Cerebellar cortex (tissue), 1 donor: ENCODE measurements around the gene C2orf81.
A peak's percentile ranks its signal among the peaks of the same experiment; 100 is the strongest.
"Not testable (repeated sequence)": the region's sequence is repeated elsewhere in the genome, so short reads cannot be mapped to it uniquely, and the experiment has no call there.

Experiments used
- DNase-seq: peaks from one replicate; pipeline ENCODE4 v3.0.0-alpha.2; 2015; ENCODE audit warnings: low spot score

The C2orf81 gene

DNA sequence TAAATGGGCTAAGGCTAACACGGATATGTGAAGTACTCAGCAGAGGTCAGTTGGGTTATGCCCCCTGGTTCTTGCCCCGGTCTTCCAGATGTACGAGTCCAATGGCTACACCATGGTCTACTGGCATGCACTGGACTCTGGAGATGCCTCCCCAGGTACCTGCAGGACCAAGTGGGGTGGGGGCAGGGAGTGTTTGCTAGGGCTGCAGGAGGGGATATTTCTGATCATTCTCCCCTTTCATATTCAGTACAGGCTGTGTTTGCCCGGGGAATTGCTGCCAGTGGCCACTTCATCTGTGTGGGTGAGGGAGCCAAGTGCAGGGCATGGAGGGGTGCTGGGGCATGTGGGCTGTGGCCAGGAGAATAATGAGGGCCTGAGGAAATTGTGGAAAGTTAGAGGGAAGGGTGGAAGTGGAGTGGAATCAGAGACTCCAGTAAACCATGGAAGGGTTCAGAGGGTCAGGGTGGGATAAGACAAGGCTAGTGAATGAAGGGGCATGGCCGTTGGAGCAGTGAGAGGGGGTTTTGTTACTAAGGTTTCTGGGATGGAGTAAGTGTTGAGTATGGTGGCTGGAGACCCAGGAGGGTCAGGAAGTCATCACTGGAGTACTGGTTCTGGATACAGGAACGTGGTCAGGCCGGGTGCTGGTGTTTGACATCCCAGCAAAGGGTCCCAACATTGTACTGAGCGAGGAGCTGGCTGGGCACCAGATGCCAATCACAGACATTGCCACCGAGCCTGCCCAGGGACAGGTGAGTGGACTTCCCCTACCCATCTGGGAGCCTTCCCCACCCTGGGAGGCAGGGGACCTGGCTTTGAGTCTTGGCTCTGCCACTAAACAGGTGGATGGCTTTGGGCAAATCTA lies 2.0 kb upstream of the C2orf81 start:
- DNase-seq = no peak

DNA sequence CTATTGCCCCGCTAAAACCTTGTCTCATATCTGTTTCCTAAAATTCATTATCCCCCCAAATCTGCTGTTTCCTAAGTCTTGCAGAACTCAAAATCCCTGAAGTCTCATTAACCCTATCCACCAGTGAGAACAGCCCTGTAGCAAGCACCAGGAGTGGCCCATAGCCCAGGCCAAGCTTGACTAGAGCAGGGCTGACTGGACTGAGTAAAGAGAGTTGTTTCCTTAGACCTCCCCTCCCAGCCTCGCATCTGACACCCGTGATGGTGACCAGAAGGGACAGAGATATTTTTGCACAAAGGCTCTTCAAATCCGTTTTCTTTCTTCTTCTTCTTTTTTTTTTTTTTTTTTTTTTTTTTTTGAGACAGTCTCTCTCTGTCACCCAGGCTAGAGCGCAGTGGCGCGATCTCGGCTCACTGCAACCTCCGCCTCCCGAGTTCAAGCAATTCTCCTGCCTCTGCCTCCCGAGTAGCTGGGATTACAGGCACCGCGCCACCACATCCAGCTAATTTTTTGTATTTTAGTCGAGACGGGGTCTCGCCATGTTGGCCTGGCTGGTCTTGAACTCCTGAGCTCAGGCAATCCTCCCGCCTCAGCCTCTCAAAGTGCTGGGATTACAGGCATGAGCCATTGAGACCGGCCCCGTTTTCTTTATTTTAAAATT lies 846 bp downstream of the C2orf81 start:
- DNase-seq = not testable (repeated sequence)

DNA sequence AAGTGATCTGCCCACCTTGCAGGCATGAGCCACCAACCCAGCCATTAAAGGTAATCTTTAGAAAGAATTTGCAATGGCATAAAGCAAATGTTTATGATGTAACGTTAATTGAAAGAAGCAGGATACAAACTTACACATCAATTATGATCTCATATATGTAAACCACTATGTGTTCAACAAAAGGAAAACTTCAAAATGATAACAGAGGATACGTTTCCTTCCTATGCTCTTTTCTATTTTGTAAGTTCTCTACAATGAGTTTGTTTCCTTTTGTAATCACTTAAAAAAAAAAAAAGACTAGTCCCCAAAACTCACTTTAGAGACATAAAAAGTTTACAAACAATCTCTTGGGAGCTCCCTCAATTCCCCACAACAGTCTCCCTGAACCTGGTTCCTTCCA lies 1.4 kb downstream of the C2orf81 start:
- no peak for DNase-seq

DNA sequence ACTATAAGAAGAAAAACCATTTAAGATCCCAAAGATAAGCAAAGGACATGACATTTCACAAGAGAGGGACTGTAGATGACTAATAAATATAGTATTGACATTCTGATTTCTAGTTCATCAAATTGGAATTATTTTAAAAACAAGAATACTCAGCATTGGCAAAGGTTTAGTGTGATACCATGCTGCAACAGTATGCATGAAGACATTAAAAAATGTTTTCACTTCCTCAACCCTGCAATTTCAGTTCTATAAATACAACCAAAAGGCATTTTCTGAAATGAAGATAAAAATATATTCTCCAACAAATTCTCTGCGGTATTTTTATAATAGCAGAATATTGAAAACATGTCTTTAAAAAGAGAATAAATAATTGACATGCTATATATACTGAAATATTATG lies 2.1 kb downstream of the C2orf81 start:
- no peak for DNase-seq

DNA sequence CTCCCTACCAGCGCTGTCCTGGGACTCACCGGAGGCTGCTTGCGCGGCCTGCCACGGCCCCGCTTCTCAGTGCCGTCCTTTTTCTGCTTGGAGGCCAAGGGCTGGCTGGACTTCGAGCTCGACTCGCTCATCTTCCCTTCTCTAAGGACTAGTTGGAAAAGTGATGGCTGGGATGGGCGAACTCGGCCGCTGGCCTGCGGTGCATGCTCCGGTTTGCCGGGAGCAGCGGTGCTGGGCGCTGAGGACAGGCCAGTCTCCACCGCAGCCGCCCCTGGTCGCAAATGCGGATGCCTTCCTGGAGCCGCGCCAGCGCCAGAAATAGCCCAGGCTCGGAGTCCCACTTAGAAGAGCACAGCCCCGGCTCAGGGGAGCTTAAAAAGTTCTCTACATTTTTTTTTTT lies 3.1 kb downstream of the C2orf81 start:
- DNase-seq = no peak

DNA sequence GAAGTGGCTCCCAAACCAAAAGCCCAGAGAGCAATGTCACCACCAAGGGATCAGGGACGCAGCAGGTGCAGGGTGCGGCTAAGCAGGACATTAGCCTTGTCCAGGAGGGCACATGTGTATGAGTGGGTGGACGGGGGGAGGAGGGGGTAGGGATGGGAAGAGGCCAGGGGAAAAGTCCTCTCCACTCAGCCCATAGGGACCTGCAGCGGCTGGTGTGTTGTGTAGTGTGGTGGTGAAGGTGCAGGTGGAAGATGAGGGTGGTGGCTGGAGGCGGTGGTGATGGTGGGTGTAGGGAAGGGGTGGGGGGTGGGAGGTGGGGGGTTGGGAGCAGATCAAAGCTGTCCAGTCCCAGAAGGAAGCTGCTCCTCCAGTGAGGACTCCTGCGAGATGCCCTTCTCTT lies 3.7 kb downstream of the C2orf81 start:
- no peak for DNase-seq

DNA sequence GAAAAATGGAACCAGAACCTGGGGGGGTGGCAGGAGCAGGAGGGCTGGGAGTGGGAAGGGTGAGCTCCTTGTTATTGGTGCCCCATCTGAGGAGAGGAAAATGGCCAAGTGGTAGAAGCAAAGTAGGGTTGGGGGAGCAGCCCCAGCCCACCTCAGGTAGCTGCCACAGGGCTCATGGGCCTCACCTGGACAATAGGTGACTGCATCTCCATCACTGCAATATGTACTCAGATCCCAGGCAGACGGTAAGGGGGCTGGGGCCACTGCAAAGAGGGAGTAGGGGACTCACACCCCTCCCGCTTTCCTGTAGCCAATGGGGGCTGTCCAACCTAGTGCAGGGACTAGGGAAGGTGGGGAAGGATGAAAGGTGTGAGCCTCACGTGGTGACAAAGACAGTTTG lies 4.2 kb downstream of the C2orf81 start:
- DNase-seq = no peak

DNA sequence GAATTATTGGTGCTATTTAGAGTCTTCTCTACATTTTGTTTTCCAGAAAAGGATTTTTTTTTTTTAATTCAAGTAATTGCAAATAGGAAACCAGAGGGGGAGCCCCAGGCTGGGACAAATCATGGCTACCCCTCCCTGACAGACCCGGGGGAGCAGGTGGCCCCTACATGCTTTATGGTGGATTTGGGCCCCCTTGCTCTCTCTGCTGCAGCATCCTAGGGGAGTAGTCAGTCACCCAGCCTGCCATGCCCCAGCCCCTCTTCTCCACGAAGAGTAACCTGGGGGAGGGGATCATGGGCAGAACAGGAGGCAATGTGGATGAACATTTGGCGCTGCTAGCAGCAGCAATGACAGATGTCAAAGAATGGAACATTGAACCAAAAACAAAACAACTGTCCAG lies 4.6 kb downstream of the C2orf81 start:
- no peak for DNase-seq

DNA sequence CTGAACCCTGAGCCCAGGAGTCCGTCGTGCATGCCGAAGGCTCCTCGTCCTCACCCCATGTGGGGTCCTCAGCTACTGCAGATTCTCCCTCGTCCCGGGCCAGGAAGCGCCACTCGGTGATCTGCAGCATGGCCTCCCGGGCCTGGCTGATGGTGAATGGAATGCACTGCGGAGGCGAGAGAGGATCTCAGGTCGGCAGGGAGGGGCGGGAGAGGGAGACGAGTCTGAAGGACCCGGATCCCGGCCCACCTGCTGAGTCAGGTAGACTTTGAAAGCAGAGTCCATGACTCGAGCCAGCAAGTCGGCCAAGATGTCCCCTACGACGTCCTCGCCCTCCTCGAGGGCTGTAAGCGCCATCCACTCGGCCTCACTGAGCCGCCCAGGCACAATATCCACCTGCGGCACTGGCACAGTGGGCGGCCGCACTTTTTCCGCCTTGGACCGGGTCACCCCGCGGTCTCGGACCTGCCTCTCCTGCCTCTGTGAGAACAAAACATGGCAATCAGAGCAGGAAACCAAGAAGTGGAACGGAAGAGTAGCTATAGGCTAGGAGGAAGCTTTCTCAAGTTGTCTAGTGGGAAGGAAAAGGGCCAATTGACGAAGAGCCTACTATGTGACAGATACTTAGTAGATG lies 5.5 kb downstream of the C2orf81 start:
- peak; percentile 29 for DNase-seq

DNA sequence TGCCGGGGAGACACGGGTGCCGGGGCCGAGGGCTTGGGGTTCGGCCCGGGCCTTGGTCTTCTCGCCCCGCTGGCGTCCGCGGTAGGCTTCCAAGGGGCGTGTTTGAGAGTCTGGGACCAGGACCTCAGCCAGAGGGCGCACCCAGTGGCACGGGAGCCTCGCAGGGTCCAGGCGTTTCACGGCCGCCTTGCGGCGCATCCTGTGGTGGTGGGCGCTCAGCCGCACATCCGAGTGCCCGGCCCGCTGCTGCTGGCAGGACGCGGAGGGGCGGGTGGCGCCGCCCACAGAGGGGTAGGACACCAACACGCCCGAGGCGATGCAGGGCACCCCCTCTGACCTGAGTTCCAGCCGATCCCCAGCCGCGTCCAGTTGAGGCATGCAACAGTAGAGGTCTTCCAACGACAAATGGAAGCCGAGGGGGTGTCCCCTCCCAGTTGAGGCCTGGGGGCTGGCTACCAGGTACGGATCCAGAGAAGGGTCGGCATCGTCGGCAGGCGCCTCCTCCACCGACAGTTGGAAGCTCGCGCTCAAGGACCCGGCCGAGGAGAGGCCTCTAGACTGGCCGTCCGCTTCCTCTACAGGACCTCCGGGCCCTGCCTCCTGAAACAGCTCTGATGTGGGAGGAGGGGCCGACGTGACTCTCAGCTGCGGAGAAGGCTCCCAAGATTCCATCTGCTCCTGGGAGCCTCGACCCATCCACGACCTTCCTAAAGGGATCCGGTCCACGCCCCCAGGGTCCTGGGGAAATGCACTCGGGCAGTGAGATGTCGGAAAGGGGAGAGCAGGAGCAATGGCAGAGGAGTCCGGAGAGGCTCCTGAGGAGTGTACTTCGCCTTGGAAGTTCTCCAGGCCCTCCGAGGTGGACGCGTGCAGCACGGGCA lies 6.3 kb downstream of the C2orf81 start:
- peak; percentile 65 for DNase-seq

DNA sequence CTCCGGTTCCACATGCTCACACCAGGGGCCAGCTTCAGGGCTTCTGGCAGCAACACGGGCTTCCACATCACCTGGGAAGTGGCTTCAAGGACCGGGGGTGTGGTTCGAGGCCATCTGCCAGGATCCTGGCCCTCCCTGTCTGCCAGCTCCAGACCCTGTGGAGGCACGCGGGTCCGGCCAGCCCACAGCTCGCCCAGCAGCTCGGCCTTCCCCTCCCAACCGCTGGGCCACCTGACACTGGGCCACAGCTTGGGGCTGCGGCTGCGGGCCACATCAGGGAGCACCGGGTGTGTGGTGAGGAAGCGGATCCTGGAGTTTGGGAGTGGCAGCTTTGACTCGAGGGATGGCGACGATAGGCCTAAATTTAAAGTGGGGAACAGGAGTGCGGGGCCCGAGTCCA lies 7.0 kb downstream of the C2orf81 start:
- DNase-seq = no peak

DNA sequence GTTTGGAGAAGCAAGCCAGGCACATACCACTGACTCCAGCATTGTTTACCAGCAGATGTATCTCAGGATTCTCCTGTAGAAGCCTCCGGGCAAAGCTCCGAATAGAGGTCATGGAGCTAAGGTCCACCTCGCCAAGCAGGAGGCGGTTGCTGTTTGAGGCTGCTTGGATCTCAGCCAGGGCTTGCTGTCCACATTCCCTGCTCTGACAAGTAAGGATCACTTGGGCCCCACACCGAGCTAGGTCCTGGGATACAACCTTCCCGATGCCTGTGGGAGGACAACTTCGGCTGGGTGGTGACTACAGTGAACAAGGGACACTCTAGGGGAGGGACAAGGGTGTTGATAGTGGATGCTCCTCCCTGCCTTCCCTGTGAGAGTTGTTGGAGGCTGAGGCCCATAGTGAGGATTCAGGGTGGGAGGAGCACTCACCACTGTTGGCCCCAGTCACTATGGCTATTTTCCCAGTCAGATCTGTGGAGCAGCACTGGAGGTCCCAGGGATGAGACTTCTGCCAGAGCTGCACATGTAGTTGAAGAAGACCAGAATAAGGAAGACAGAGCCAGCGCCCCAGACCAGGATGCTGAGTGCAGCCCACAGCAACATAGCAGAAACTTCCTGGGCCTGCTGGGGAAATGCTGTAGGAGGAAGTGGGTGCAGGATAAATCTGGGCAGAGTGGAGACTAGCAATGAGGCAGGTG lies 8.3 kb downstream of the C2orf81 start:
- DNase-seq = no peak

DNA sequence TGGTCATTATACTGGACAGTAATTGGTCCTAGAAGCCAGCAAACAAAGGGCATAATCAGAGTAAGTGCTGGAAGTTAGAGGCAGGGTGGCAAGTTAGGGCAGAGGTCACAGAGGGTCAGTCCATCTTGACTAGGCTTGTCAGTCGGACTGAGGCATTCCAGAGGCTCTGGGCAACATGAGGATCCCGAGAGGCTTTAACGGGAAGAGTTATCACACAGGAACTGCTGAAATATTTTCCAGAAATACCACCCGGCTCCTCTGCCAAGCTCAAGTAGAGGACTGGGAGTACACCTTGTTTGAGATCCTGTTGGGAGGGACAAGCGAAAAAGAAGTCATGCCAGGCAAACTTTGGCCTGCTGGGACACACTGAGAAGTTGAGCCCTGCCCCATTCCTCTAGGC lies 13.7 kb downstream of the C2orf81 start:
- DNase-seq = no peak

DNA sequence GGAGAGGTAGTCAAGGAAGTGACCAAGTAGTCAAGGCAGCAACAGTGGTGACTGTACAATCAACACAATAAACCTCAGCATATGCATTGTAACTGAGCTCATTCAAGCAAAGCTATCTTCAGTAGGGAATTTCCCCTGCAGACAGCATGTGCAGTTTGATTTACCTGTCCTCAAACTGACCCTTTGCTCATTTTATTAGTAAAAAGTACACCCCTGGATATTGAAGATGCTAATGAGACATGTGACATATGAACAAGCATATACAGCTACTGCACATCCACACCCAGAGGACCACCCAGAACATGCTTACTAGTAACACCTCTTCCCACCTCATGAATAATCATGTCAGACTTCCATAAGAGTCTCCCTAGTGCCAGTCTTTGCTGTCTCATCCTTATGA lies 15.4 kb downstream of the C2orf81 start:
- no peak for DNase-seq

DNA sequence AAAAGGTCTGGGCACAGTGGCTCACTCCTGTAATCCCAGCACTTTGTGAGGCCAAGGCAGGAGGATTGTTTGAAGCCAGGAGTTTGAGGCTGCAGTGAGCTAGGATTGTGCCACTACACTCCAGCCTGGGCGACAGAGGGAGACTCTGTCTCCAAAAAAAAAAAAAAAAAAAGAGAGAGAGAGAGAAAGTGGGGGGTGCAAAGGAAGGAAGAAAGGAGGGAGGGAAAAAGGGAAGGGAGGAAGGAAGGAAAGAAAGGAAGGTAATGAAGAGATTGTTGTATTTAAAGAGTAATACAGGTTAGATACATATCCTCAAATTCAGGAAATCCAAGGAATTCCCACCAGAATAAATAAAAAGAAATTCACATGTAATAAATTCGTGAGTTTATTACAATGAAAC lies 19.5 kb downstream of the C2orf81 start:
- DNase-seq = no peak

DNA sequence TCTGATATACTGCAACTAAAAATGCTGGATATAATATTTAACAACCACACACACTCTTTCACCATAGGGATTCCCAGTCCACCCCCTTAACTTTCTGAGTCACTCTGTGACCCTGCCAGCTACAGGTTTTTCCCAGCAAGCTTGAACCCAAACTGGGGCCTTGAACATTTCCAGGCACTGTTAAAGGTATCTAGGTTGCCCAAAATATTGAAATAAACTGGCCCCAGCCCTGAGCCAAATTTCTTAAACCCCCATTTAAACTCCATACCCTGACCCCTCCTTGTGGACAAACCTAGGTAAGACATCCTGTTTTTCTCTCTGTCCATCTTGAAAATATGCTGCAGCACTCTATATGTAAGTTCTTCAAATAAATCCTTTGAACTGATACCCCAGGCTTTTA lies 21.6 kb downstream of the C2orf81 start:
- DNase-seq = no peak

DNA sequence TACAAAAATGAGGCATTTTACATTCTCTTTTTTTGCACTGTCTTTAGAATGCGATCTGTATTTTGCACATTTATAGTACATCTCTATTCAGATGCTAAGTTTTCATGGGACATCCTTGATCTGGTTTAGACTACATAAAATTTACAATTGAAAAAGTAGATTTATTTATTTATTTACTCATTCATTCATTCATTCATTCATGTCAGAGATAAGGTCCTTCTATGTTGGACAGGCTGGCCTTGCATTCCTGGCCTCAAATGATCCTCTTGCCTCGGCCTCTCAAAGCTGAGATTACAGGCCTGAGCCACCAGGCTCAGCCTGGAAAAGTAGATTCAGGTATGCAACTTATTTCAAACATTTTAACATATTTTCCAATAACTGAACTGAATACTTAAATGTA lies 25.3 kb downstream of the C2orf81 start:
- DNase-seq = no peak

DNA sequence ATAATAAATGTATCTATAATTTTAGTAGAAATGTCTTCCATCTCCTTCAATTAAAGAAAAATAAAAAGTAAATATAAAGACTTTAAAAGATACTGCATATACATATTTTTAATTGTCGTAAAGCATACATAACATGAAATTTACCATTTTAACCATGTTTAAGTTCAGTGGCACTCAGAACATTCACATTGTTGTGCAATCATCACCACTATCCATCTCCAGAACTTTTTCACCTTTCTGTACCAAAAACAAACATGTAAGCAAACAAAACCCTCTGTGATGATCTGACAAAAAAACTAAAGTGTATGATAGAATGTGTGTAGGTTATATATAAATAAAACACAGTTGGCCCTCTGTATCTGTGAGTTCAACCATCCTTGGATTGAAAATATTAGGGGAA lies 27.9 kb downstream of the C2orf81 start:
- DNase-seq = no peak

DNA sequence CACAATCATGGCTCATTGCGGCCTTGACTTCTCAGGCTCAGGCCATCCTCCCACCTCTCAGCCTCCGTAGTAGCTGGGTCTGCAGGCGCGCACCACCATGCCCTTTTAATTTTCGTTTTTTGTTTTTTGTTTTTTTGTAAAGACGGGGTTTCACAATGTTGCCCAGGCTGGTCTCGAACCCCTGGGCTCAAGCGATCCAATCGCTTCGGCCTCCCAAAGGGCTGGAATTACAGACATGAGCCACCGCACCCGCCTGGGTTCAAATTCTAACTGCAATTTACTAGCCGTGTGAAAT lies 29.0 kb downstream of the C2orf81 start:
- no peak for DNase-seq

DNA sequence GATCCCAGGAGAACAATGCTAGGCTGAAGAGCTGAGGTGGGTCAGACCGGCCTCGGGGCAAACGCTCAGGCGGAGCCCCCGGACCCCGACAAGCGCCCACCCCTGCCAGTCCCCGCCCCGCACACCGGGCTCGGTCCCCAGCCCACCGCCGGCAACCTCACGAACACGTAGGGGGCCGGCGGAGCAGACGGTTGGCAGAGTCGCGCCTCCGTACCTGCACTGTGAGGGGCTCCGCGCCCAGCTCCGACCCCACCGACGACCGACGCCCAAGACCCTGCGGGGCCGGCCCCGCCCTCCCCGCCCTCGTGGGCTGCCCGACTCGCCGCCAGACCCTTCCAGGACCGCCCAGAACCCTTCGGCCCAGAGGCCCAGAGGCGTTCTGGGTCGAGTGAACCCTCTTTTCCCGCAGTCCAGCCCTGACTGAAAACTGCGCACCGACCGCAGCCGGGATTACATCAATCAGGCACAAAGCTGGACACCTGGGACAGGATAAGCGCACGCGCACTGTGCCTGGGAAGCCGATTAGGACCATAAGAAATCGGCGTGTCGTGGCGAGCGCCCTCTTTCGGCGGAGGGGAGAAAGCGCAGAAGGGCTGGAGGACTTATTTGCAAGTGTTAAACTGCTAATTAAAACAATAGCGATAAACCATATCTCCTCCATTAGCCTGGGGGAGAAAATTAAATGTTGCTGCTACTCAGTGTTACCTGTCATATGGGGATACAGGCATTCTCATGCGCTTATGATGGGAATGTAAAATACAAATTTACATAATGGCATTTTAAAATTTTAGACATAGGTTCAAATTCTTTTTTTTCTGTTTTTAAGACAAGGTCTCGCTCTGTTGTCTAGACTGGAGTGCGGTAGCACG lies 29.6 kb downstream of the C2orf81 start:
- peak; percentile 96 for DNase-seq

DNA sequence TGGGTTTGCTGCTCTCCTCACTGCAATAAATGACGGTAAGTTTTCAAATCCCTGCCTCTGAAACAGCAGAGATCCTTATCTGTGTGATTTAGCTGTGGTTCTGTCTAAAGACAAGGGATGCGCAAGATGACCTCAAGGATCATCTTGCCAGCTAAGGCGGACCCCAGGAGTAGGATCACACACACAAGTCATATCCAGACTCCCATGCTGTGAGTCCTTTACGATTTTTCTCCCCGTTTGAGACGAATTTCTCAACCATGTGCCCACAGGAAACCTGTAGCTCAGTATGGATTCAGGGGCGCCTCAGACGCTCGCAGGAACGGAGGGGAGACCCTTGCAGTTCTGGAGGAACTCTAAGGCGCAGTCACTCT lies 30.2 kb downstream of the C2orf81 start:
- peak; percentile 49 for DNase-seq
